ENCODE measurements around the gene RPS4Y1. TPM values are rescaled to one million over a fixed set of nuclear protein-coding genes. Genes with fewer than 3 reads are reported as not detected.

The RPS4Y1 gene
- total and polyA plus RNA-seq, 2 donors (not counting 3 experiments of a cell fraction or from before 2014, with no cell fraction given) = 335 to 704 TPM

DNA sequence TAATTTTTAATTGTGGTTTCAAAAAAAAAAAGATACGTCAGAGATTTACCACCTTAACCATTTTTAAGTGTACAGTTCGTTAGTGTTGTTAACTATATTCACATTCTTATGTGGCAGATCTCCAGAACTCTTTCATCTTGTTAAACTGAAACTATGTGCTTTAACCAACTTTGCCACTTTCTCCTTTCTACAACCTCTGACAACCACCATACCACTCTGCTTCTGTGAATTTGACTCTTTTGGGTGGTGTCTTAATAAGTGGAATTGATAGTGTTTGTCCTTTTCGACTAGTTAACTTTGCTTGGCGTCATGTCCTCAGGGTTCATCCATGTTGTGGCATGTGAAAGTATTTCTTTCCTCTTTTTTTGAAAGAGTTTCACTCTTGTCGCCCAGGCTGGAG is 15.7 kb downstream of the RPS4Y1 start:
- no peak for TF ChIP-seq FOS (IDR thresholded peaks at IDR 0.05; ENCODE audit: borderline replicate concordance, insufficient read depth, low read length)
- no peak for TF ChIP-seq POLR2A (IDR thresholded peaks at IDR 0.05; ENCODE audit: low read depth, low read length)
- TF ChIP-seq MYC (IDR thresholded peaks at IDR 0.05; ENCODE audit: low read depth, low read length) = no peak
- TF ChIP-seq, protein P1, sequence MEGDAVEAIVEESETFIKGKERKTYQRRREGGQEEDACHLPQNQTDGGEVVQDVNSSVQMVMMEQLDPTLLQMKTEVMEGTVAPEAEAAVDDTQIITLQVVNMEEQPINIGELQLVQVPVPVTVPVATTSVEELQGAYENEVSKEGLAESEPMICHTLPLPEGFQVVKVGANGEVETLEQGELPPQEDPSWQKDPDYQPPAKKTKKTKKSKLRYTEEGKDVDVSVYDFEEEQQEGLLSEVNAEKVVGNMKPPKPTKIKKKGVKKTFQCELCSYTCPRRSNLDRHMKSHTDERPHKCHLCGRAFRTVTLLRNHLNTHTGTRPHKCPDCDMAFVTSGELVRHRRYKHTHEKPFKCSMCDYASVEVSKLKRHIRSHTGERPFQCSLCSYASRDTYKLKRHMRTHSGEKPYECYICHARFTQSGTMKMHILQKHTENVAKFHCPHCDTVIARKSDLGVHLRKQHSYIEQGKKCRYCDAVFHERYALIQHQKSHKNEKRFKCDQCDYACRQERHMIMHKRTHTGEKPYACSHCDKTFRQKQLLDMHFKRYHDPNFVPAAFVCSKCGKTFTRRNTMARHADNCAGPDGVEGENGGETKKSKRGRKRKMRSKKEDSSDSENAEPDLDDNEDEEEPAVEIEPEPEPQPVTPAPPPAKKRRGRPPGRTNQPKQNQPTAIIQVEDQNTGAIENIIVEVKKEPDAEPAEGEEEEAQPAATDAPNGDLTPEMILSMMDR (IDR thresholded peaks at IDR 0.05; ENCODE audit: extremely low read depth in 1 of 2, insufficient read depth in 1 of 2, low read depth in 1 of 2, low read length in 2 of 2) = no peak
- no peak for TF ChIP-seq GATA2 (IDR thresholded peaks at IDR 0.05; ENCODE audit: insufficient read depth, insufficient read length, low read depth, low read length)
- no peak for TF ChIP-seq POLR2AphosphoS5 (IDR thresholded peaks at IDR 0.05; ENCODE audit: insufficient read depth, low read depth, low read length)
- TF ChIP-seq JUN (IDR thresholded peaks at IDR 0.05; ENCODE audit: borderline replicate concordance, insufficient read depth, insufficient read length, low read depth) = no peak
- no peak for TF ChIP-seq EZH2 (IDR thresholded peaks at IDR 0.05; ENCODE audit: borderline replicate concordance, low read depth, low read length, severe bottlenecking)
- TF ChIP-seq, protein P2, sequence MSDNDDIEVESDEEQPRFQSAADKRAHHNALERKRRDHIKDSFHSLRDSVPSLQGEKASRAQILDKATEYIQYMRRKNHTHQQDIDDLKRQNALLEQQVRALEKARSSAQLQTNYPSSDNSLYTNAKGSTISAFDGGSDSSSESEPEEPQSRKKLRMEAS (IDR thresholded peaks at IDR 0.05; ENCODE audit: insufficient read depth, insufficient read length) = no peak
- FAIRE-seq = no peak
- Histone ChIP-seq H3K4me1 (ENCODE audit: control insufficient read depth, extremely low read depth, insufficient read depth, low read length) (peaks cover 21% of the 10 kb centered on the region), H3K4me2 (ENCODE audit: insufficient read depth, low read length) (no peak overlapping the region), H3K27ac (ENCODE audit: insufficient read depth, low read depth, low read length) (no peak overlapping the region), H3K36me3 (ENCODE audit: control insufficient read depth in 2 of 2, extremely low read depth in 1 of 2, insufficient read depth in 2 of 2, low read length in 2 of 2) (peaks cover 4 to 10% of the 10 kb centered on the region in 2 experiments), H3K79me2 (ENCODE audit: control insufficient read depth, insufficient read depth, low read length) (peaks cover 97% of the 10 kb centered on the region), H2AFZ (ENCODE audit: low read depth, low read length) (no peak overlapping the region), H3K9ac (replicated peaks; ENCODE audit: extremely low read depth, insufficient read depth, low read length) (no peak overlapping the region), H3K4me3 (replicated peaks in 1 of 3; ENCODE audit: insufficient read depth in 1 of 3, low read depth in 1 of 3, low read length in 3 of 3) (no peak overlapping the region), H3K27me3 (ENCODE audit: control insufficient read depth in 2 of 2, insufficient read depth in 2 of 2, low read length in 2 of 2) (no peaks in the 10 kb centered on the region), H4K20me1 (replicated peaks; ENCODE audit: control insufficient read depth, extremely low read depth, insufficient read depth, low read length) (no peaks in the 10 kb centered on the region), H3K9me3 (replicated peaks; ENCODE audit: control insufficient read depth, insufficient read depth, low read length) (no peaks in the 10 kb centered on the region), H3K9me1 (replicated peaks; ENCODE audit: control insufficient read depth, extremely low read depth, insufficient read depth, low read length) (no peaks in the 10 kb centered on the region)
- no peak for DNase-seq (ENCODE audit: low read depth, low spot score)
- ChIA-PET CTCF (no interaction called here), POLR2A (no interaction called here)
- no TSS peak for BruUV-seq (replicated peaks)
- dilution Hi-C loops (cut with MboI; ENCODE audit: extremely low pct_ligation_motif_present, low sequenced_read_pairs) (no loop called here), intact Hi-C loops (cut with micrococcal nuclease) (loop anchor here (5.0 kb wide), 1 partner anchor 80 kb away; the partner anchor contains the start of gene ZFY)

Data from endothelial cell of umbilical vein (primary cell).